KMS-11 (cell line): ENCODE measurements around the gene RAPGEF1.

Experiments
- H2AFZ ChIP-seq: fragments of 200-600 bp; sonication (generic); 2 replicates; pipeline ENCODE4 v1.6.1; 2016; ENCODE audit warnings: antibody characterized with exemption, mixed run types, low read depth
- H3K27ac ChIP-seq: fragments of 200-600 bp; sonication (generic); 2 replicates; pipeline ENCODE4 v1.6.1; 2016; ENCODE audit warnings: mild to moderate bottlenecking, mixed run types
- H3K27me3 ChIP-seq: fragments of 200-600 bp; sonication (generic); 2 replicates; pipeline ENCODE4 v1.6.1; 2017; ENCODE audit warnings: mild to moderate bottlenecking, low read depth, mixed run types, moderate library complexity; ENCODE audit not compliant: insufficient read depth
- H3K36me3 ChIP-seq: fragments of 200-600 bp; sonication (generic); 2 replicates; pipeline ENCODE4 v1.6.1; 2017; ENCODE audit warnings: mild to moderate bottlenecking, mixed run types; ENCODE audit not compliant: insufficient read depth
- H3K4me1 ChIP-seq: fragments of 200-600 bp; sonication (generic); 2 replicates; pipeline ENCODE4 v1.6.1; 2016; ENCODE audit warnings: mild to moderate bottlenecking, low read depth, mixed run types; ENCODE audit not compliant: poor library complexity, severe bottlenecking
- H3K4me2 ChIP-seq: fragments of 200-600 bp; sonication (generic); 2 replicates; pipeline ENCODE4 v1.7.0; 2016; ENCODE audit warnings: mild to moderate bottlenecking, mixed run types
- H3K4me3 ChIP-seq: fragments of 200-600 bp; sonication (generic); IDR thresholded peaks from 2 replicates; pipeline ENCODE4 v1.6.1; 2017; ENCODE audit warnings: low read depth, low read length, mixed read lengths; ENCODE audit not compliant: insufficient read depth
- H3K79me2 ChIP-seq: fragments of 200-600 bp; sonication (generic); 2 replicates; pipeline ENCODE4 v1.6.1; 2016; ENCODE audit warnings: low read depth, mixed run types; ENCODE audit not compliant: insufficient read depth
- H3K9ac ChIP-seq: fragments of 200-600 bp; sonication (generic); 2 replicates; pipeline ENCODE4 v1.6.1; 2016; ENCODE audit warnings: mild to moderate bottlenecking, mixed run types
- H4K20me1 ChIP-seq: fragments of 200-600 bp; sonication (generic); 2 replicates; pipeline ENCODE4 v1.6.1; 2016; ENCODE audit warnings: mild to moderate bottlenecking, mixed run types; ENCODE audit not compliant: insufficient read depth
- TF ChIP-seq, protein P1 (sequence below): fragments of 200-600 bp; sonication (generic); conservative IDR thresholded peaks from 2 replicates; pipeline ENCODE4 v1.6.1; 2017; ENCODE audit warnings: low read depth, mild to moderate bottlenecking, antibody characterized with exemption, low read length, moderate library complexity, mixed read lengths

Gene RAPGEF1

DNA sequence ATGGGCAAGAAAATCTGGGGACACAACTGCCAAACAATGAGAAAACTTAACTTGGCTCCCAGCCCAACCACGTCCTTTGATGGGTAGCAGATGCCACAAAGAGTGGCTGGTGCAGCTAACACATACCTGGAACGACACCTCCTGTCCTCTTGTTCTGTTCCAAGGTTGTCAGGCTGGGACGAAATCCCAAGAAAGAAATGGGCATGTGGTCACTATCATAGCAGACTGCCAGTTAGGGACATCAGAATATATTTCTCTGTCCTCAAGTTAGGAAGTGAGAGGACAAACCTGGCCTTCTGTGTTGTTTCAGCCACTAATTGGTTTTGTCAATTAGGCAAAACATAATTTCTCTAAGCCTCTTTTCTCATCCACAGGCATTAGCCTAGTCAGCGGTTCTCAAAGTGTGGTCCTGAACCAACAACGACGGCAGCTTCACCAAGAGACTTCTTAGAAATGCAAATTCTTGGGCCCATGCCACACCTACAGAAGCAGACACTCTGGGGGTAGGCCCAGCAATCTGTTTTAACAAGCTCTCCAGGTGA is 63.4 kb downstream of the RAPGEF1 start:
- H2AFZ ChIP-seq = no peak overlapping the region
- H4K20me1 ChIP-seq = no peaks in the 10 kb centered on the region
- TF ChIP-seq, protein P1, sequence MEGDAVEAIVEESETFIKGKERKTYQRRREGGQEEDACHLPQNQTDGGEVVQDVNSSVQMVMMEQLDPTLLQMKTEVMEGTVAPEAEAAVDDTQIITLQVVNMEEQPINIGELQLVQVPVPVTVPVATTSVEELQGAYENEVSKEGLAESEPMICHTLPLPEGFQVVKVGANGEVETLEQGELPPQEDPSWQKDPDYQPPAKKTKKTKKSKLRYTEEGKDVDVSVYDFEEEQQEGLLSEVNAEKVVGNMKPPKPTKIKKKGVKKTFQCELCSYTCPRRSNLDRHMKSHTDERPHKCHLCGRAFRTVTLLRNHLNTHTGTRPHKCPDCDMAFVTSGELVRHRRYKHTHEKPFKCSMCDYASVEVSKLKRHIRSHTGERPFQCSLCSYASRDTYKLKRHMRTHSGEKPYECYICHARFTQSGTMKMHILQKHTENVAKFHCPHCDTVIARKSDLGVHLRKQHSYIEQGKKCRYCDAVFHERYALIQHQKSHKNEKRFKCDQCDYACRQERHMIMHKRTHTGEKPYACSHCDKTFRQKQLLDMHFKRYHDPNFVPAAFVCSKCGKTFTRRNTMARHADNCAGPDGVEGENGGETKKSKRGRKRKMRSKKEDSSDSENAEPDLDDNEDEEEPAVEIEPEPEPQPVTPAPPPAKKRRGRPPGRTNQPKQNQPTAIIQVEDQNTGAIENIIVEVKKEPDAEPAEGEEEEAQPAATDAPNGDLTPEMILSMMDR = no peak
- peak overlapping the region; percentile 90 for H3K4me2 ChIP-seq
- peaks cover 88% of the 10 kb centered on the region for H3K4me1 ChIP-seq
- peak overlapping the region; percentile 87 for H3K27ac ChIP-seq
- H3K9ac ChIP-seq = peak overlapping the region; percentile 74; the same call in 1 of the 2 replicates
- no peaks in the 10 kb centered on the region for H3K27me3 ChIP-seq
- H3K79me2 ChIP-seq = peaks cover 85% of the 10 kb centered on the region
- H3K36me3 ChIP-seq = no peaks in the 10 kb centered on the region
- no peak overlapping the region for H3K4me3 ChIP-seq

DNA sequence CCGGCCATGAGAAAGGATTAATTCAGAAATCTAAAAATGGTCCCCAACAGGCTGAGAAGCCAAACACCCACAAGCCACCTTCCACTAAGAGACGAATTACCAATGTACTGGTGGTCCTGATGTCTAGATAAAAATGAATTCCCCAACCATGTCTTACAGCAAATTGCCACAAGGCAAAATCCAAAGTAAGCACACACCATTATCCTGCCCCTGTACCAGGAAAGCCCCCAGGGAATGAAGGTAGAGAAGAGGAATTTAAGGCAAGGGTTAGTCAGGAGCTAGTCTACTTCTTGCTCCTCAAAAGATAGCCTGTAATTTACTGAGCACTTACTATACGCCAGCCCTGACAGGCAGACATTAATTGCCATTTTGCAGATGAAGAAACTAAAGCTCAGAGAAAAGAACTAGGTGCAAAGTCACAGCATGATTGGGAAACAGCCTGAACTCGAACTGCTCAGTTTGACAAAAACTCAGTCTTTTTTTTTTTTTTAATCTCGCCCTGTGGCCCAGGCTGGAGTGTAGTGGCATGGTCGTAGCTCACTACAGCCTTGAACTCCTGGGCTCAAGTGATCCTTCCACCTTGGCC is 64.3 kb downstream of the RAPGEF1 start:
- H3K27me3 ChIP-seq = no peaks in the 10 kb centered on the region
- TF ChIP-seq, protein P1 = no peak
- H3K27ac ChIP-seq = peak overlapping the region; percentile 87
- H4K20me1 ChIP-seq = no peaks in the 10 kb centered on the region
- no peaks in the 10 kb centered on the region for H3K36me3 ChIP-seq
- no peak overlapping the region for H2AFZ ChIP-seq
- peaks cover 89% of the 10 kb centered on the region for H3K4me1 ChIP-seq
- H3K9ac ChIP-seq = peak overlapping the region; percentile 74
- H3K4me3 ChIP-seq = no peak overlapping the region
- H3K4me2 ChIP-seq = peak overlapping the region; percentile 90
- peaks cover 86% of the 10 kb centered on the region for H3K79me2 ChIP-seq

DNA sequence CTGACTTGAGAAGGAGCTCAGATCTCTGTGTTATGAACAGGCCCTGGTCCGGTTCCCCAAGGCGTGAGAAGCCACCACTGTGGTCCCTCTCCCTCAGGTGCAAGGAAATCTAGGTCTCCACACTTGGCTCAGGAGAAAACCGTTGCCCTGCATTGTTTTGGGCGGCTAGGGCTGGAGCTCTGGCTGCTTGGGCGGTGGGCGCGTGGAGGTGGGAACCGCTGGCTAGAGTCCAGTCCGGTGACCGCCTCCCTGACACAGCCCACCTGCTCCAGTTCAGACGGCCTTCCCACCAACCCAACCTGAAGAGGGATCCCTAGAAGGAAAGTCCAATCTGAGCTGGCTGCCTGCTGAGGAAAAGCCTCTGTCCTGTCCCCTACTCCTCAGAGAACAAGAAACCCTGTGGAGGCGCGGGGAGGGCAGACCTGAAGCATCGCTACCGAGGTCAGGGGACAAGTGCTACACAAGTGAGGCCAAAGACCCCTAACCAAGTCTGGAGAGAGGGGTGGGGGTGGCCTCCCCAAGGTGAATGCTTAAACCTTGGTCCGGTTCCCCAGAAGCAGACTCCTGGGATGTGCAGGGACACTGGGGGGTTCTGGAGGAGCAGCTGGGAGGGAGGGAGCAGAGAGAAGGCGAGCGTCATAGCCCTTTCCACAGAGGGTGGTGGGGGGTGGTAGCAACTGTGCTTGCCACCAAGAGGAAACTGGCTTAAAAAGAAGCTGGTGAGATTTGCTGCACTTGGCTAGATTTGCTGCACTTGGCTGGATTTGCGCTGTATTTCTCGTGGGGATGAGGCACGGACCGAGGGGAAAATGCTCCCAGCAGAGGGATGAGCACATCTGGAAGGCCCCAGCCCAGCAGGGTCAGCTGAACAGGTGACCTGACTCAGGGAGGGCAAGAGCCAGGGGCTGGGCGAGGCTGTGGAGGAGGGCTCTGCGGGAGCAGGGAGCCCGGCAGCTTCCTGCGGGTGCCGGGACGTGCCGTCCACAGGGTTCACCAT is 65.2 kb downstream of the RAPGEF1 start:
- H3K27me3 ChIP-seq = no peaks in the 10 kb centered on the region
- H3K4me2 ChIP-seq = peak overlapping the region; percentile 90
- TF ChIP-seq, protein P1 = no peak
- peak overlapping the region; percentile 87 for H3K27ac ChIP-seq
- H2AFZ ChIP-seq = no peak overlapping the region
- peak overlapping the region; percentile 55 for H3K4me3 ChIP-seq
- peaks cover 89% of the 10 kb centered on the region for H3K4me1 ChIP-seq
- H3K9ac ChIP-seq = peak overlapping the region; percentile 74
- H3K79me2 ChIP-seq = peaks cover 86% of the 10 kb centered on the region
- H3K36me3 ChIP-seq = no peaks in the 10 kb centered on the region
- no peaks in the 10 kb centered on the region for H4K20me1 ChIP-seq

DNA sequence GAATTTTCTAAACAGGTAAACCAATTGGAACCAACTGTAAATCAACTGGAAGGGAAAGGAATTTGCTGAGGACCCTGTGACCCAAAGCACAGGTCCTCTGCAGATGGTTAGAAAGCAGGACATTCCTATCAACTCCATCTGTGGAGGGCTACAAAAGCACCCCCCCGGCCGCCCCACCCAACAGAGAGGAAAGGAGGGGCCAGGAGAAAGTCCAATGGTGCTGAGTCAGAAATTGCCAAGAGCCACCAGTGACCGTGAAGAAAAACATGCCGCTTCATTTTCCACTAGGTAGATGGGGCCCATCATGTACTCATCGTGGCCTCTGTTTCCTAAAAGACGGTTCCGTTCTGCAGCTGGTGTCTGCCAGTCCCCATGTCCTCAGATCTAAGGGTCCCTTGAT is 66.3 kb downstream of the RAPGEF1 start:
- Histone ChIP-seq H4K20me1 (no peaks in the 10 kb centered on the region), H3K27me3 (no peaks in the 10 kb centered on the region), H3K4me1 (peaks cover 89% of the 10 kb centered on the region), H3K79me2 (peaks cover 90% of the 10 kb centered on the region), H3K9ac (peak overlapping the region; percentile 74), H3K36me3 (no peaks in the 10 kb centered on the region), H3K27ac (peak overlapping the region; percentile 87), H3K4me2 (peak overlapping the region; percentile 90), H2AFZ (no peak overlapping the region), H3K4me3 (no peak overlapping the region)
- TF ChIP-seq, protein P1 = no peak
